ENCODE measurements around the gene NCK1.
"Not testable (repeated sequence)": the region's sequence is repeated elsewhere in the genome, so short reads cannot be mapped to it uniquely, and the experiment has no call there.

Gene NCK1

GRCh38 chr3:136882571-136882970 is 20.6 kb downstream of the NCK1 start:
- H3K4me1 ChIP-seq (ENCODE audit: control insufficient read depth, insufficient read depth, low read length) = no peaks in the 10 kb centered on the region
- H3K36me3 ChIP-seq (ENCODE audit: control insufficient read depth, insufficient read depth, low read length) = no peaks in the 10 kb centered on the region
- H3K4me3 ChIP-seq (ENCODE audit: low read length) = no peak overlapping the region
- no peak overlapping the region for H3K27ac ChIP-seq (ENCODE audit: low read depth, low read length)
- H3K9ac ChIP-seq (ENCODE audit: low read length) = no peak overlapping the region
- no peaks in the 10 kb centered on the region for H3K27me3 ChIP-seq (ENCODE audit: control insufficient read depth, insufficient read depth, low read length)

- Histone ChIP-seq H3K27me3 (ENCODE audit: control insufficient read depth, insufficient read depth, low read length) (no peaks in the 10 kb centered on the region), H3K4me3 (ENCODE audit: low read length) (no peak overlapping the region), H3K4me1 (ENCODE audit: control insufficient read depth, insufficient read depth, low read length) (no peaks in the 10 kb centered on the region), H3K9ac (ENCODE audit: low read length) (no peak overlapping the region), H3K27ac (ENCODE audit: low read depth, low read length) (no peak overlapping the region), H3K36me3 (ENCODE audit: control insufficient read depth, insufficient read depth, low read length) (no peaks in the 10 kb centered on the region)
Observed at GRCh38 chr3:136883967-136884720, 22.1 kb downstream of the NCK1 start.

- Histone ChIP-seq H3K27ac (ENCODE audit: low read depth, low read length) (no peak overlapping the region), H3K4me3 (ENCODE audit: low read length) (no peak overlapping the region), H3K4me1 (ENCODE audit: control insufficient read depth, insufficient read depth, low read length) (no peaks in the 10 kb centered on the region)
Observed at GRCh38 chr3:136885357-136886213, 23.6 kb downstream of the NCK1 start.

GRCh38 chr3:136889947-136890346 is 27.9 kb downstream of the NCK1 start:
- H3K36me3 ChIP-seq (ENCODE audit: control insufficient read depth, insufficient read depth, low read length) = no peaks in the 10 kb centered on the region
- H3K4me1 ChIP-seq (ENCODE audit: control insufficient read depth, insufficient read depth, low read length) = no peaks in the 10 kb centered on the region
- H3K4me3 ChIP-seq (ENCODE audit: low read length) = no peak overlapping the region
- H3K9ac ChIP-seq (ENCODE audit: low read length) = no peak overlapping the region
- no peaks in the 10 kb centered on the region for H3K27me3 ChIP-seq (ENCODE audit: control insufficient read depth, insufficient read depth, low read length)
- no peak overlapping the region for H3K27ac ChIP-seq (ENCODE audit: low read depth, low read length)

More at GRCh38 chr3:136885357-136886213, 23.6 kb downstream of the NCK1 start:
- H3K27me3 ChIP-seq (ENCODE audit: control insufficient read depth, insufficient read depth, low read length) = no peaks in the 10 kb centered on the region
- no peaks in the 10 kb centered on the region for H3K36me3 ChIP-seq (ENCODE audit: control insufficient read depth, insufficient read depth, low read length)
- no peak overlapping the region for H3K9ac ChIP-seq (ENCODE audit: low read length)

GRCh38 chr3:136891934-136892855 is 30.2 kb downstream of the NCK1 start:
- no peak overlapping the region for H3K27ac ChIP-seq (ENCODE audit: low read depth, low read length)
- no peaks in the 10 kb centered on the region for H3K4me1 ChIP-seq (ENCODE audit: control insufficient read depth, insufficient read depth, low read length)
- no peak overlapping the region for H3K4me3 ChIP-seq (ENCODE audit: low read length)
- no peaks in the 10 kb centered on the region for H3K36me3 ChIP-seq (ENCODE audit: control insufficient read depth, insufficient read depth, low read length)
- no peak overlapping the region for H3K9ac ChIP-seq (ENCODE audit: low read length)
- H3K27me3 ChIP-seq (ENCODE audit: control insufficient read depth, insufficient read depth, low read length) = no peaks in the 10 kb centered on the region

- H3K27ac ChIP-seq (ENCODE audit: low read depth, low read length) = no peak overlapping the region
Observed at GRCh38 chr3:136893848-136894443, 31.9 kb downstream of the NCK1 start.

GRCh38 chr3:136897171-136897570 is 35.2 kb downstream of the NCK1 start:
- H3K27ac ChIP-seq (ENCODE audit: low read depth, low read length); H3K9ac ChIP-seq (ENCODE audit: low read length); H3K27me3 ChIP-seq (ENCODE audit: control insufficient read depth, insufficient read depth, low read length); H3K4me3 ChIP-seq (ENCODE audit: low read length); H3K36me3 ChIP-seq (ENCODE audit: control insufficient read depth, insufficient read depth, low read length); H3K4me1 ChIP-seq (ENCODE audit: control insufficient read depth, insufficient read depth, low read length): not testable (repeated sequence)

More at GRCh38 chr3:136893848-136894443, 31.9 kb downstream of the NCK1 start:
- Histone ChIP-seq H3K9ac (ENCODE audit: low read length) (no peak overlapping the region), H3K36me3 (ENCODE audit: control insufficient read depth, insufficient read depth, low read length) (no peaks in the 10 kb centered on the region), H3K4me1 (ENCODE audit: control insufficient read depth, insufficient read depth, low read length) (no peaks in the 10 kb centered on the region), H3K4me3 (ENCODE audit: low read length) (no peak overlapping the region), H3K27me3 (ENCODE audit: control insufficient read depth, insufficient read depth, low read length) (no peaks in the 10 kb centered on the region)

GRCh38 chr3:136898549-136898948 is 36.5 kb downstream of the NCK1 start:
- no peak overlapping the region for H3K27ac ChIP-seq (ENCODE audit: low read depth, low read length)
- H3K9ac ChIP-seq (ENCODE audit: low read length) = no peak overlapping the region
- no peaks in the 10 kb centered on the region for H3K4me1 ChIP-seq (ENCODE audit: control insufficient read depth, insufficient read depth, low read length)
- H3K27me3 ChIP-seq (ENCODE audit: control insufficient read depth, insufficient read depth, low read length) = no peaks in the 10 kb centered on the region
- H3K4me3 ChIP-seq (ENCODE audit: low read length) = no peak overlapping the region
- H3K36me3 ChIP-seq (ENCODE audit: control insufficient read depth, insufficient read depth, low read length) = no peaks in the 10 kb centered on the region

- no peaks in the 10 kb centered on the region for H3K27me3 ChIP-seq (ENCODE audit: control insufficient read depth, insufficient read depth, low read length)
- no peak overlapping the region for H3K4me3 ChIP-seq (ENCODE audit: low read length)
- H3K9ac ChIP-seq (ENCODE audit: low read length) = no peak overlapping the region
- H3K27ac ChIP-seq (ENCODE audit: low read depth, low read length) = no peak overlapping the region
- H3K36me3 ChIP-seq (ENCODE audit: control insufficient read depth, insufficient read depth, low read length) = no peaks in the 10 kb centered on the region
- no peaks in the 10 kb centered on the region for H3K4me1 ChIP-seq (ENCODE audit: control insufficient read depth, insufficient read depth, low read length)
Observed at GRCh38 chr3:136898954-136899353, 36.9 kb downstream of the NCK1 start.

- no peaks in the 10 kb centered on the region for H3K36me3 ChIP-seq (ENCODE audit: control insufficient read depth, insufficient read depth, low read length)
- no peaks in the 10 kb centered on the region for H3K27me3 ChIP-seq (ENCODE audit: control insufficient read depth, insufficient read depth, low read length)
- H3K4me1 ChIP-seq (ENCODE audit: control insufficient read depth, insufficient read depth, low read length) = no peaks in the 10 kb centered on the region
- H3K27ac ChIP-seq (ENCODE audit: low read depth, low read length) = no peak overlapping the region
- no peak overlapping the region for H3K4me3 ChIP-seq (ENCODE audit: low read length)
- no peak overlapping the region for H3K9ac ChIP-seq (ENCODE audit: low read length)
Observed at GRCh38 chr3:136899622-136900158, 37.7 kb downstream of the NCK1 start.

GRCh38 chr3:136900694-136901093 is 38.7 kb downstream of the NCK1 start:
- not testable (repeated sequence) for H3K27ac ChIP-seq (ENCODE audit: low read depth, low read length); H3K9ac ChIP-seq (ENCODE audit: low read length); H3K36me3 ChIP-seq (ENCODE audit: control insufficient read depth, insufficient read depth, low read length); H3K27me3 ChIP-seq (ENCODE audit: control insufficient read depth, insufficient read depth, low read length); H3K4me1 ChIP-seq (ENCODE audit: control insufficient read depth, insufficient read depth, low read length); H3K4me3 ChIP-seq (ENCODE audit: low read length)
